ENCODE data around the gene GPAT2.
"Not testable (repeated sequence)": the region's sequence is repeated elsewhere in the genome, so short reads cannot be mapped to it uniquely, and the experiment has no call there.

Gene GPAT2

GRCh38 chr2:96034792-96035191 is at the start of gene GPAT2:
GPAT2 (minus strand) TSS chr2:96034916; CDS start chr2:96032359, 2,557 bp downstream.
- DNase-seq, result not testable (repeated sequence)

- peak; percentile 44 for DNase-seq
Measured at GRCh38 chr2:96083989-96084857, 49.5 kb upstream of the GPAT2 start.

- DNase-seq, result peak; percentile 57
Measured at GRCh38 chr2:96083064-96083939, 48.6 kb upstream of the GPAT2 start.

- peak; percentile 27 for DNase-seq
Measured at GRCh38 chr2:96082211-96083063, 47.7 kb upstream of the GPAT2 start.

- DNase-seq, result no peak
Measured at GRCh38 chr2:96081042-96081441, 46.3 kb upstream of the GPAT2 start.

- DNase-seq, result no peak
Measured at GRCh38 chr2:96075199-96075771, 40.6 kb upstream of the GPAT2 start.

GRCh38 chr2:96074156-96074555 is 39.4 kb upstream of the GPAT2 start:
- DNase-seq, result no peak

GRCh38 chr2:96073170-96073775 is 38.6 kb upstream of the GPAT2 start:
- DNase-seq, result no peak

GRCh38 chr2:96072746-96073145 is 38.0 kb upstream of the GPAT2 start:
- DNase-seq, result no peak

- DNase-seq, result not testable (repeated sequence)
Measured at GRCh38 chr2:96071977-96072491, 37.3 kb upstream of the GPAT2 start.

GRCh38 chr2:96071087-96071976 is 36.6 kb upstream of the GPAT2 start:
- DNase-seq, result not testable (repeated sequence)

- DNase-seq, result not testable (repeated sequence)
Measured at GRCh38 chr2:96070351-96070750, 35.6 kb upstream of the GPAT2 start.

- DNase-seq, result not testable (repeated sequence)
Measured at GRCh38 chr2:96069878-96070277, 35.2 kb upstream of the GPAT2 start.

- DNase-seq, result not testable (repeated sequence)
Measured at GRCh38 chr2:96067902-96068581, 33.3 kb upstream of the GPAT2 start.

- not testable (repeated sequence) for DNase-seq
Measured at GRCh38 chr2:96067098-96067660, 32.5 kb upstream of the GPAT2 start.

- not testable (repeated sequence) for DNase-seq
Measured at GRCh38 chr2:96066511-96066910, 31.8 kb upstream of the GPAT2 start.

- DNase-seq, result not testable (repeated sequence)
Measured at GRCh38 chr2:96065954-96066353, 31.2 kb upstream of the GPAT2 start.

- no peak for DNase-seq
Measured at GRCh38 chr2:96065381-96065930, 30.7 kb upstream of the GPAT2 start.

GRCh38 chr2:96064760-96065159 is 30.0 kb upstream of the GPAT2 start:
- DNase-seq, result not testable (repeated sequence)
